ENCODE results near the gene MEIOB.
"Not testable (repeated sequence)": the region's sequence is repeated elsewhere in the genome, so short reads cannot be mapped to it uniquely, and the experiment has no call there.

The MEIOB gene, protein sequence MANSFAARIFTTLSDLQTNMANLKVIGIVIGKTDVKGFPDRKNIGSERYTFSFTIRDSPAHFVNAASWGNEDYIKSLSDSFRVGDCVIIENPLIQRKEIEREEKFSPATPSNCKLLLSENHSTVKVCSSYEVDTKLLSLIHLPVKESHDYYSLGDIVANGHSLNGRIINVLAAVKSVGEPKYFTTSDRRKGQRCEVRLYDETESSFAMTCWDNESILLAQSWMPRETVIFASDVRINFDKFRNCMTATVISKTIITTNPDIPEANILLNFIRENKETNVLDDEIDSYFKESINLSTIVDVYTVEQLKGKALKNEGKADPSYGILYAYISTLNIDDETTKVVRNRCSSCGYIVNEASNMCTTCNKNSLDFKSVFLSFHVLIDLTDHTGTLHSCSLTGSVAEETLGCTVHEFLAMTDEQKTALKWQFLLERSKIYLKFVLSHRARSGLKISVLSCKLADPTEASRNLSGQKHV

GRCh38 chr16:1871974-1872635, at the start of gene MEIOB:
Gene MEIOB, minus strand, starts transcription at chr16:1872164. Its CDS starts 3,989 bp downstream, at chr16:1868175.
- DNase-seq: peak in 2 of 4 experiments; percentile 15 to 19

DNA sequence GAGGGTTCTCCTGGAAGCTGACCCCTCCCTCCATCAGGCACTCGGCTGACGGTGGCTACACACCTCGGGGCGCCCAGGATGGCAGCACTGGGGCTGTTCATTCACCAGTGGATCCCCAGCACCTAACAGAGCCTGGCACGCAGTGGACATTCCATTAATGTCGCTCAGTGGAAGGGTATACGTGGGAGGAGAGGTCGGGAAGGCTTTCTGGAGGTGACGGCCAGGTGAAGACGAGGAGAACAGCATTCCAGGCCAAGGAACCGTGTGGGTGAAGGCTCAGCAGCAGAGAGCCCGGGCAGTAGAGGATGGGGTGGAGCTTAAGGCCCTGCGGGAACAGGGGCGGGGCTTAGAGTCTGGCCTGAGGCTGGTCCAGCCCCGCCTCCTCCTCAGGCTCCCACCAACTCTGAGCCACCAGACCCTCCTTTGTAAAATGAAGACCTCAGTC, 48.8 kb upstream of the MEIOB start:
- DNase-seq: no peak

DNA sequence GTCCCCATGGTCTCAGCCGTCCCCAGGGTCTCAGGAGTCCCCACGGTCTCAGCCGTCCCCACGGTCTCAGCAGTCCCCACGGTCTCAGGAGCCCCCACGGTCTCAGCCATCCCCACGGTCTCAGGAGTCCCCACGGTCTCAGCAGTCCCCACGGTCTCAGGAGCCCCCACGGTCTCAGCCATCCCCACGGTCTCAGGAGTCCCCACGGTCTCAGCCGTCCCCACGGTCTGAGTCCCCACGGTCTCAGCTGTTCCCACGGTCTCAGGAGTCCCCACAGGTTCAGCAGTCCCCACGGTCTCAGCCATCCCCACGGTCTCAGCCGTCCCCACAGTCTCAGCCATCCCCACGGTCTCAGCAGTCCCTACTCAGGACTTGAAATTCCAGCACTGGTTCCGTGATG, 48.2 kb upstream of the MEIOB start:
- DNase-seq: not testable (repeated sequence)

- DNase-seq: no peak
Measured at GRCh38 chr16:1919327-1919998, 47.5 kb upstream of the MEIOB start.

DNA sequence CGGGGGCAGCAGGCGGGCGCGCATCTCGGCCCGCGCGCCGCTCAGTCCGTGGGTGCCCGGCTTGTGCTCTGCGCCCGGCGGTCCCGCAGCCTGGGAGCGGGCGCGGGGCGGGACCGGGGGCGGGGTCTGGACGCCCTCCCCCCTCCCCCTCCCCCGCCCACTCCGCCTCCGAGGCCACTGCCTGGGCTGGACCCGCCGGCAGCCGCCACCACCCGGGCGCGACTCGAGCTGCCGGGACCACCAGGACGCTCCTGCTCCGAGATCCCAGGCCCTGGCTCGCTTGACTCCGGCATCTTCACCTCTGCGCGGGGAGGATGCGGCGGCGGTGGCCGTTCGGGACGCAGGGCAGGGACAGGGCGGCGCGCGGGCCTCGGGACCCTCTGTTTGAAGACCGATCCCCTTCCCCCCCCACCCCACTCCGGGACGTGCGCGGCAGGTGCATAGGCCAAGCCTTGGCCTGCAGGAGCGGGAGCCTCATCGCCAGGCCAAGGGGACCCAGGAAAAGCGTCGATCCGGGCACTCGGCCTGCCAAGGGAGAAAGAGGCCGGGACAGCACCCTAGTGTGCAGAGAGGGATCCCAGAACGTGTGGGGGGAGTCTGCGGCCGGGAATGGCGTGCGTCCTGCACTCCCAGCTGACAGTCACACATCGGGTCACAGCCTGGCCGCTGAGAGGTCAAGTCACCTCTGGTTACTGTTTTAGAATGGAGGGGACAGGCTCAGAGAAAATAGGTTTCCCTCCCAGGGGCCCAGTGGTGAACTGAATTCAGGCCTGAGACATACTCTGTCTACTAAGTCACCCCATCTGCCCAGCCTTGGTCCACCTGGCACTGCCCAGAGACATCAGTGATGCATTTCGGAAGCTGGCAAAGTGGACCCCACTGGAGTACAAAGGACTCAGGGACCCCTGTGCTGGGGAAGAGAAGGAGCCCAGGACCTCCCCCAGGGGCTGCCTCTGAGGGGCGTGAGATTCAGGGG, 46.7 kb upstream of the MEIOB start, which contains the start of gene HS3ST6:
Gene HS3ST6, minus strand, starts transcription at position 65 of the 976 bp plus-strand sequence. CDS start 92 bp downstream, outside the sequence.
- no peak for DNase-seq

- DNase-seq: no peak
Measured at GRCh38 chr16:1917665-1918350, 45.8 kb upstream of the MEIOB start.

GRCh38 chr16:1917056-1917664, 45.2 kb upstream of the MEIOB start:
- DNase-seq: no peak

DNA sequence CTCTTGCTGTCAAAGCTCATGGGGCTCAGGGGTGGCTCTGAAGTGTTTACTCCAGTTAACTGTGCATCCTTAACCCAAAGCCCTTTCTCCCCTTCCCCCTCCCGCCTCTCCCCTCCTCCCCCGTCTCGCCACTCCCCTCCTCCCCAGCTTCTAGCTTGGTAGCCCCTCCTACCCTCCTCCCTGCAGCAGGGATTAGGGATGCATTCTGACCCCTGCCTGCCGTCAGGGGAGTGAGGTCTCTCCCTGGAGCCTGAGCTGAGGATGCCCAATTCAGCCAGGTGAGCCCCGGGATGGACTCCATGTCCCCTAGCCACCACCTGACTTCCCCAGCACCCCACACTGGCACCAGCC, 44.7 kb upstream of the MEIOB start:
- no peak for DNase-seq

- no peak for DNase-seq
Measured at GRCh38 chr16:1915732-1916639, 44.0 kb upstream of the MEIOB start.

DNA sequence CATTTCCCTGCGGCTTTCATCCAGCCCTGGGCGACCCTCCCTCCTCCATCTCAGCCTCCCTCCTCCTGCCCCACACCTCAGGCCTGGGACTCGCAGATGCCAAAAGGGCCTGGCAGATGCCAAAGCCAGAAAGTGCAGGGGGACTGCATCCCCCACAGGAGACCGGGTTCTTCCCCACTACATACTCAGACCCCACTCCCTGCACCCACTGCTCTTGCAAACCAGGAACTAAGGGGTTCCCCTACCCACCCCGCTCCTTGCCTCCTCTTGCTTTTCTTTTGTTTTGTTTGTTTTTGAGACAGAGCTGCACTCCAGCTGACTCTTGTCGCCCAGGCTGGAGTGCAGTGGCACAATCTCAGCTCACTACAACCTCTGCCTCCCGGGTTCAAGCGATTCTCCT, 43.0 kb upstream of the MEIOB start:
- DNase-seq: no peak

DNA sequence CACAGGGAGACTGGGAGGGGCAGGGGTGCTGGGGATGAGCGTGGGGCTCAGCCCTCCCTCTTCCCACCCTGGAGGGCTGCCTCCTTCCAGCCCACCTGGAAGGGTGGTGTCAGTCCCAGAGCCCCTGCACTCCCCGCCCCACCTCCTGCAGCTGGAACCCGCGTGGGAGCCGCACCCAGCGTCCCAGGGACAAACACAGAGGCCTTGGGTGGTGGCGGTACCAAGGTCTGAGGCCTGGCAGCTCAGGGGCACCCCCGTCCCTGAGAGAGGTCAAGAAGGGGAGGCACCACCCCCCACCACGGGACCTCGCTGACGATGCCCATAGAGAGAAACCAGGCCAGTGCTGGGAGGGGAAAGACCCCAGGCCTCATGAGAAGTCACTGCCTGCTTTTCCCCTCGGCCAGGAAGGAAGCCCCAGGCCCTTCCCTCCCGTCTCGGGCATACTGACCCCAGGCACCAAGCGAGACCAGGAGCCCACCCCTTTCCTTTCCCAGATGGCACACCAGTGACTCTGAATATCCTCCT, 42.2 kb upstream of the MEIOB start:
- no peak for DNase-seq

DNA sequence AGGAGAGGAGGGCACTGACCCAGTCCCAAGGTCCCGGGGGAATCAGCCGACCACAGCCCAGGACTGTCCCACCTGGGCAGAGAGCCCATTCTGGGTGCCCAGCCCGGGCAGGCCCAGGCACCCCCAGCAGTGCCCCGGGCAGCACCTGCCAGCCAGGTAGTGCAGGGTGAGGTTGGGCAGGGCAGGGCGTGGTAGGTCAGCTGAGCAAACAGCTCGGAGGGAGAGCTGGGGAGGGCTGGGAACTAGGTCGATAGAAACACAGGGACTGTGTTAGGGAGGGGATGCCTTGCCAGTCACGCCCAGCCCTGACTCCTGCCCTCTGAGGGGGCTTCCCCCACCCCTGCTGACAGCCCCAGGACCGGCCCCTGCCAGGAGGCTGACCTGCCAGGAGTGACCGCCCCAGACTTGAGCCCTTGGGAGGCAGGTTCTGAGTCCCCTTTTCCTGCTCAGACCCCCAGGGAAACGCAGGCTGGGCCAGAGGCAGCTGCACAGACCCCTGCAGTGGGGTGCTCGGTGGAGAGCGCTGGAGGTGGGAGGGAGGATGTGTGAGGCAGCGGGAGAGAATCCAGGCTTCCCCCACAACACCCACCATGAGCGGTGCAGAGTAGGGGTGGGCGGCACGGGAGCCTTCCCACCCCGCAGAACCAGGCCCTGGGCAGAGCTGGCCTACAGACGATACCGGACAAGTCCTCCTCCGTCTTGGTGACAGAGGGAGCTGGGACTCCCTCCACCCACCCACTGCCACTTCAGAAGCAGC, 41.5 kb upstream of the MEIOB start:
- DNase-seq: no peak

DNA sequence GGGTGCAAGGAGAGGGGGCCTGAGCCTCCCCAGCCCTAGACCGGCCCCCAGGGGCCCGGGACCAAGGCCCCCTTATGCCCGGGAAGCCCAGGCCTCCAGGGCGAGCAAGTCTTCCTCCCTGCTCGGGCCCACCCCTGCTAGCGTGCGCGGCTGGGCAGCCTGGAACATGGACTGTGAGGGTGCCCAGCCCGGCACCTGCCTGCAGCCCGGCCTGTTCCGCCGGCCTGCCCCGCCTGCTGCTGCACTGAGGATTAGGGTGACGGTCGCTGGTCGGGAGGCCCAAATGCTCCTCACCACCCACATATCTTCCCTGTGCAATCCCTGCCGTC, 40.2 kb upstream of the MEIOB start:
- DNase-seq: no peak

GRCh38 chr16:1911467-1912214, 39.7 kb upstream of the MEIOB start:
- DNase-seq: no peak

GRCh38 chr16:1909561-1910231, 37.7 kb upstream of the MEIOB start:
- DNase-seq: no peak

DNA sequence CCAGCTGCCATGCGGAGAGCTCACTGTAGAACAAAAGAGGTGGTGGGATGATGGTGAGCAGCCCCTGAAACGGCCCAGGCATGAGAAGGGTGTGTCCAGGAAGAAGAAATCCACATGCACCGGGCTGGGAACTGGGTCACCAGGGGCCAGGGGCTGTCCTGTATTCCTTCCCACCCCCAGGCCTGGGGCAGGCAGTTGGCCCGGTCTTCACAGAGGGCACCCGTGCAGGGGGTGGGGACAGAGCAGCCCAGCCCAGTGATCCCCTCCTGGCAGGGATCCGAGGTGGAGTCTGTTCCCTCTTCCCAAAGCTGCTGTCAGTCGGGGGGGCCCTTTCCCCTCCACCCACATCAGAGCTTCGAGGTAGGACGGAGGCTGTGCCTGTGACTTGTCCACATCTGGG, 37.0 kb upstream of the MEIOB start:
- no peak for DNase-seq

DNA sequence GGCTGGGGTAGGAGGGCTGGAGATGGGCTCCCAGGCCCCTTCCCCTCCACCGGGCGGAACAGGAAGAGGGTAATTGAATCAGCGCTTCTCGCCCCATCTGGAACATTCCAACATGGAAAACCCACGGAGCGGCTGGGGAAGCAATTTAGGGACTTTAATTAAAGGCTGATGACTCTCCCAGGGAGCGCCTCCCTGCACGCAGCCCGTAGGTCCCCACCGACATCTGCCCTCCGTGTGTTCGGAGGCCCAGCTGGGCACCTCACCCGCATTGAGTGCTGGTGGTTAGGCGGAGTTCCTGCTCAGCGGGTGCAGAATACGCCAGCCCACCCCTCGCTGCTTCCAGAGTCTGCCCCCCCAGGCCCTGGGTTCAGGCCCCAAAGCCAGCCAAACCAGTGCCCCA, 36.2 kb upstream of the MEIOB start:
- no peak for DNase-seq
